NCI-H2196 (cell line): ENCODE results near the gene THAP3.

Experiments used
- DNase-seq: peaks from one replicate; lab custom pipeline; 2025; ENCODE audit not compliant: unreplicated experiment; lab: John Stamatoyannopoulos, UW

THAP3 gene

GRCh38 chr1:6668503-6668902 is 43.8 kb downstream of the THAP3 start:
- no peak for DNase-seq

- DNase-seq = no peak
Observed at GRCh38 chr1:6672558-6672957, 47.9 kb downstream of the THAP3 start.

GRCh38 chr1:6673816-6674398 is 49.2 kb downstream of the THAP3 start:
- DNase-seq = no peak

GRCh38 chr1:6674771-6675170 is 50.1 kb downstream of the THAP3 start:
- no peak for DNase-seq

DNA sequence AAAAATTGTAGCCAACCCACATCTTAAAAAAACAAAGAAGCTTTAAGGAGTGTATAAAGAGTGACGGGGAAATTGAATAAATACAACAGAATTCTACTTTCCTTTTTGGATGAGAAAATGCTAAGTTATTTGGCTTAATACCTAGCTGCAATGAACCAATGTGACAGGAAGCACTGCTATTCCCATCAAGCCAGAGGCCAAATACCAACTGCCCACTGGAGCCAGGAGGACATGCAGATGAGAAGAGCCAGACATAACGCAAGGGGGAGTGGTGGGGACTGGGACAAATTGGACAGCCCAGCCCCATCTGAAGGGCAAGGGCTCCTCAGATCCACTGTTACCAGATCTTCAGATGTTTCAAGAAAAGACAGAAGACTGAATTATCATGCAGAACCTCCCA is 51.3 kb downstream of the THAP3 start:
- no peak for DNase-seq
